Measurements from ENCODE around the gene JAM3. TPM values are rescaled to one million over a fixed set of nuclear protein-coding genes. Genes with fewer than 3 reads are reported as not detected.

Gene JAM3
- total RNA-seq, 1 experiment from 2014 or later: 36.5 TPM

DNA sequence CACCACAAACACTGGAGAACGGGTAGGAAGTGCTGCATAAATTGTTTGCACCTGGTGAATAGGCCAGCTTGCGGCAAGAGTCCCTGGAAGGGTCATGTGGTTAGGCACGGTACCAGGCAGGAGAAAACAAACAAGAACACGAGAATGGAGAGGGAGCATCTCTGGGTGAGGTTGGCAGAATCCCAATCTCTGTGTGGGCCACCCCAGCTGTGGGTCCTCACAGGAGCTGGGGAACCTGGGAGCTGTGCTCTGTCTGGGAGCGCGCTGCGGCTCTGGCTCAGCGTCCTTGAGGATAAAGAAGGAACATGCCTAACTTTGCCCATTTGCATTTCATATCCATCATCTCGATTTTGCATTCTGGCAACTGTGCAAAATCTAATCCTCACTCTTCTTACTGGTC, 46.1 kb upstream of the JAM3 start:
- H3K56ac ChIP-seq (ENCODE audit: insufficient read length, low read depth, low read length): no peak overlapping the region
- no peaks in the 10 kb centered on the region for H3K79me1 ChIP-seq (ENCODE audit: insufficient read depth, low read depth, low read length, poor library complexity, severe bottlenecking)
- H3K9ac ChIP-seq (ENCODE audit: extremely low read depth, insufficient read length, low read length): no peak overlapping the region
- H2BK120ac ChIP-seq (ENCODE audit: low read depth, low read length, poor library complexity, severe bottlenecking): no peak overlapping the region
- H4K91ac ChIP-seq (ENCODE audit: insufficient read length, low read depth, low read length): no peak overlapping the region
- no peak overlapping the region for H2BK5ac ChIP-seq (ENCODE audit: insufficient read length, low read length)
- no peak overlapping the region for H3K14ac ChIP-seq (ENCODE audit: insufficient read depth, low read length)
- no peaks in the 10 kb centered on the region for H4K20me1 ChIP-seq (ENCODE audit: control insufficient read depth, insufficient read depth, insufficient read length)
- Mint-ChIP-seq H3K36me3 (ENCODE audit: insufficient read depth in 1 of 3, low read depth in 3 of 3) (no peaks in the 10 kb centered on the region), H3K4me1 (peaks cover 29 to 32% of the 10 kb centered on the region in 2 experiments), H3K9me3 (no peaks in the 10 kb centered on the region), H3K27ac (no peak overlapping the region; a peak in 1 of 7 replicates), H3K27me3 (ENCODE audit: low read depth) (peaks cover 20% of the 10 kb centered on the region), H3K4me3 (no peak overlapping the region)
- DNase-seq: no peak
- no peaks in the 10 kb centered on the region for H3K27me3 ChIP-seq (ENCODE audit: insufficient read depth, low read length)
- no peak overlapping the region for H3K4ac ChIP-seq (ENCODE audit: low read depth, low read length)
- H3T11ph ChIP-seq (ENCODE audit: low read length): no peak overlapping the region
- no peaks in the 10 kb centered on the region for H3K4me1 ChIP-seq (ENCODE audit: insufficient read depth, low read length)
- no peak overlapping the region for H3K18ac ChIP-seq (ENCODE audit: insufficient read length, low read depth, low read length)
- no peak overlapping the region for H3K27ac ChIP-seq (ENCODE audit: insufficient read length, low read depth, low read length)
- no peaks in the 10 kb centered on the region for H3K79me2 ChIP-seq (ENCODE audit: insufficient read depth, low read length)
- no peak overlapping the region for H3K4me2 ChIP-seq (ENCODE audit: insufficient read depth, insufficient read length, low read length)
- no peak overlapping the region for H4K8ac ChIP-seq (replicated peaks; ENCODE audit: insufficient read length, low read depth, low read length)
- no peak overlapping the region for H3K23ac ChIP-seq (ENCODE audit: insufficient read length, low read depth, low read length)
- H2BK12ac ChIP-seq (ENCODE audit: insufficient read length, low read depth, low read length): no peak overlapping the region
- H4K5ac ChIP-seq (ENCODE audit: insufficient read length, low read depth, low read length): no peak overlapping the region
- no CpG with 5 or more reads among the region's 9 CpGs for WGBS (ENCODE audit: extremely low coverage, insufficient read length, low lambda C conversion rate)
- no peak overlapping the region for H2AFZ ChIP-seq (ENCODE audit: low read length)
- H2BK20ac ChIP-seq (ENCODE audit: low read depth, low read length, poor library complexity, severe bottlenecking): no peak overlapping the region
- TF ChIP-seq, protein P1, sequence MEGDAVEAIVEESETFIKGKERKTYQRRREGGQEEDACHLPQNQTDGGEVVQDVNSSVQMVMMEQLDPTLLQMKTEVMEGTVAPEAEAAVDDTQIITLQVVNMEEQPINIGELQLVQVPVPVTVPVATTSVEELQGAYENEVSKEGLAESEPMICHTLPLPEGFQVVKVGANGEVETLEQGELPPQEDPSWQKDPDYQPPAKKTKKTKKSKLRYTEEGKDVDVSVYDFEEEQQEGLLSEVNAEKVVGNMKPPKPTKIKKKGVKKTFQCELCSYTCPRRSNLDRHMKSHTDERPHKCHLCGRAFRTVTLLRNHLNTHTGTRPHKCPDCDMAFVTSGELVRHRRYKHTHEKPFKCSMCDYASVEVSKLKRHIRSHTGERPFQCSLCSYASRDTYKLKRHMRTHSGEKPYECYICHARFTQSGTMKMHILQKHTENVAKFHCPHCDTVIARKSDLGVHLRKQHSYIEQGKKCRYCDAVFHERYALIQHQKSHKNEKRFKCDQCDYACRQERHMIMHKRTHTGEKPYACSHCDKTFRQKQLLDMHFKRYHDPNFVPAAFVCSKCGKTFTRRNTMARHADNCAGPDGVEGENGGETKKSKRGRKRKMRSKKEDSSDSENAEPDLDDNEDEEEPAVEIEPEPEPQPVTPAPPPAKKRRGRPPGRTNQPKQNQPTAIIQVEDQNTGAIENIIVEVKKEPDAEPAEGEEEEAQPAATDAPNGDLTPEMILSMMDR (conservative IDR thresholded peaks at IDR 0.05): no peak
- no peak overlapping the region for H2BK15ac ChIP-seq (ENCODE audit: low read depth, low read length)
- no peaks in the 10 kb centered on the region for H3K9me3 ChIP-seq (ENCODE audit: control insufficient read depth, low read depth, low read length)
- no peak overlapping the region for H2AK5ac ChIP-seq (ENCODE audit: insufficient read length, low read length)
- no peaks in the 10 kb centered on the region for H3K23me2 ChIP-seq (ENCODE audit: insufficient read length, low read depth, low read length, poor library complexity, severe bottlenecking)

Data from H9 (cell line).